BLaER1 treated with 17β-estradiol and CSF1 and Interleukin-3, amounts not matched to agents 10 nM and 100 nM (cell line): ENCODE measurements around the gene BCLAF1.

ENCODE experiments used
- H3K27ac ChIP-seq, 11 experiments: shearing (Covaris generic); formaldehyde crosslinking; 2 replicates each; pipeline ENCODE4 v1.8.1; 2022
- H3K27me3 ChIP-seq, 11 experiments: shearing (Covaris generic); formaldehyde crosslinking; 2 replicates each; pipeline ENCODE4 v1.8.1; 2022
- H3K36me3 ChIP-seq, 11 experiments: shearing (Covaris generic); formaldehyde crosslinking; 2 replicates each; pipeline ENCODE4 v1.8.1; 2022
- H3K4me1 ChIP-seq, 10 experiments: shearing (Covaris generic); formaldehyde crosslinking; 2 replicates each; pipeline ENCODE4 v1.8.1; 2022
- H3K4me2 ChIP-seq, 11 experiments: shearing (Covaris generic); formaldehyde crosslinking; 2 replicates each; pipeline ENCODE4 v1.8.1; 2022
- H3K4me3 ChIP-seq, 10 experiments: shearing (Covaris generic); formaldehyde crosslinking; 2 replicates each; pipeline ENCODE4 v1.8.1; 2022
- H3K9ac ChIP-seq, 11 experiments: shearing (Covaris generic); formaldehyde crosslinking; 2 replicates each; pipeline ENCODE4 v1.8.1; 2022
- H3K9me3 ChIP-seq, 11 experiments: shearing (Covaris generic); formaldehyde crosslinking; replicated peaks in 1 of 11; 2 replicates each; pipeline ENCODE4 v1.8.1; 2022
- H4K20me1 ChIP-seq, 11 experiments: shearing (Covaris generic); formaldehyde crosslinking; 2 replicates each; pipeline ENCODE4 v1.8.1; 2022
- Cebpa-rat ChIP-seq, 11 experiments: shearing (Covaris generic); IDR thresholded peaks; 2 replicates each; pipeline ENCODE4 v1.8.1; 2022

Gene BCLAF1

DNA sequence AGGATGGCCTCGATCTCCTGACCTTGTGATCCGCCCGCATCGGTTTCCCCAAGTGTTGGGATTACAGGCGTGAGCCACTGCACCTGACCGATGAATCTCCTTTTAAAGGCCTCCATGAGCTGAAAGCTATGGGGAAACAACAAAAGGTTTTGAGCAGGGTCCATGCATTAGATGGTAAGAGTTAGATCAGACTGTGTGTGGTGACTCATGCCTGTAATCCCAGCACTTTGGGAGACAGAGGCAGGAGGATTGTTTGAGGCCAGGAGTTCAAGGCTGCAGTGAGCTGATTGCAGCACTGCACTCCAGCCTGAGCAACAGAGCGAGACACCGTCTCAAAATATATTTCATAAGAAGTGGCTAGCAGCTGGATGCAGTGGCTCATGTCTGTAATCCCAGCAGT, 41.0 kb upstream of the BCLAF1 start:
- peaks cover 0 to 12% (median 8%) of the 10 kb centered on the region in 10 experiments; a peak in 13 of 20 replicates for H3K4me1 ChIP-seq
- no peak overlapping the region for H3K4me2 ChIP-seq
- H3K4me3 ChIP-seq: no peak overlapping the region
- H3K9ac ChIP-seq: no peak overlapping the region
- no peak overlapping the region for H3K27ac ChIP-seq
- H3K9me3 ChIP-seq: no peaks in the 10 kb centered on the region
- H4K20me1 ChIP-seq: no peaks in the 10 kb centered on the region
- TF ChIP-seq Cebpa-rat (IDR thresholded peaks at IDR 0.05): no peak
- no peaks in the 10 kb centered on the region for H3K27me3 ChIP-seq
- no peaks in the 10 kb centered on the region for H3K36me3 ChIP-seq

DNA sequence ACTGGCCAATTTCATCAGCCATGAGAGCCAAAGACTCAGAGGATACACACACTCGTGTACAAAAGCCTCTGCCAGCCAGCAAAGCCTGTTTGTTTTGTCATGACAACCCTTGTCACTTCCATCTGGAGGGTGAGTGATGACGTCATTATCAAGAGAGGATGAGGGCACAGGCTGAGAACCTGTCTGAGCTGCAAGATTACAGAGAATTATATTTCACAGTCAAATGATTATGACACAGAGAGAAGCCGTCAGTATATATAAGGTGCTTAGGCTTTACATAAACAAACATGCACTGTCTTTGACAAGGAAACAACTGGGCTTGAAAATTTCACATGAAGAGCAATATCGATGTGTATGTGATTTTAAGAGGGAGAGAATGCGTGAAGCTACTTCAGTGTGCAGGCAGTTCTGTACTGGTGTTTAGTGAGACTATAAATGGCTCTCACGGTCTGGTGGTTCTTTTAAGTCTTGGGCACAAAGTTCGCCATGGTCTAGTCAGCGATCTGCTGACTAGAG, 36.5 kb upstream of the BCLAF1 start:
- Histone ChIP-seq H3K9me3 (no peaks in the 10 kb centered on the region), H4K20me1 (no peaks in the 10 kb centered on the region), H3K9ac (no peak overlapping the region), H3K36me3 (no peaks in the 10 kb centered on the region), H3K4me3 (no peak overlapping the region), H3K4me1 (peaks cover 7 to 17% (median 10%) of the 10 kb centered on the region in 10 experiments; a peak in 17 of 20 replicates), H3K27ac (no peak overlapping the region), H3K27me3 (no peaks in the 10 kb centered on the region), H3K4me2 (peak overlapping the region in 9 of 11 experiments; percentile 12 to 54 (median 35); a peak in 16 of 22 replicates)
- TF ChIP-seq Cebpa-rat (IDR thresholded peaks at IDR 0.05): no peak

DNA sequence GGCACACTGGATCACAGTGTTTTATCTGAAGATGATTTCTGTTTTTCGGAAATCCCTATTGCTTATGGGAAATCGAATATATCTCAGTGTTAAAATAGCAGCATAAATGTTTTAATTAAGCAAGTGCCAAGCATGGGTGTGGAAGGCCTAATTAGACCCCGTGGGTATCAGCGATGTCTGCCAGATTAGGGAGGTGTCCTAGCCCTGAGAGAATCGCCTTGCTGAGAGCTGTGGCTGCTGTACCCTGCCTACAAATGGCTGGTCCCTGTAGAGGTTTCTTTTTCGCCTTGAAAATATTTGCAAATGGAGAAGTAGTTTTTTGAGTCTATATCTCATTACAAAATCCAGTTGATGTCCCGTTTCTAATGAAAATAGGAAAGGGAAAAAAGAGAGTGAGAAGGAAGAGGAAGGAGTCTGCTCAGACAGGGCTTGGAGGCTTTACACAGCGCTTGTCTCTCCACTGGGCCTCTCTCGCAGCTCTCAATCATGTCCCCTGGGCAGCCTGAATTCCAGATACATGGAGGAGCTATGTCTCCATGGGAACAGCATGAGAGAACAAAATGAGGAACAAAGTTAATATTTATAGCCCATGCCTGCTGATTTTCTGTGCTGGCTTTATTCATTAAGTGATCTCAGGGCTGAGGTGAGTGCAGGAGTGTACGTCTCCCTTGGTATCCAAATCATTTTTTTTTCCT, 35.2 kb upstream of the BCLAF1 start:
- Histone ChIP-seq H4K20me1 (no peaks in the 10 kb centered on the region), H3K9me3 (no peaks in the 10 kb centered on the region), H3K4me2 (peak overlapping the region in 5 of 11 experiments; percentile 0 to 45 (median 14); a peak in 3 of 22 replicates), H3K36me3 (no peaks in the 10 kb centered on the region), H3K4me3 (no peak overlapping the region), H3K9ac (no peak overlapping the region), H3K4me1 (peaks cover 7 to 17% (median 10%) of the 10 kb centered on the region in 10 experiments; a peak in 17 of 20 replicates), H3K27me3 (no peaks in the 10 kb centered on the region), H3K27ac (no peak overlapping the region; a peak in 1 of 22 replicates)
- no peak for TF ChIP-seq Cebpa-rat (IDR thresholded peaks at IDR 0.05)

DNA sequence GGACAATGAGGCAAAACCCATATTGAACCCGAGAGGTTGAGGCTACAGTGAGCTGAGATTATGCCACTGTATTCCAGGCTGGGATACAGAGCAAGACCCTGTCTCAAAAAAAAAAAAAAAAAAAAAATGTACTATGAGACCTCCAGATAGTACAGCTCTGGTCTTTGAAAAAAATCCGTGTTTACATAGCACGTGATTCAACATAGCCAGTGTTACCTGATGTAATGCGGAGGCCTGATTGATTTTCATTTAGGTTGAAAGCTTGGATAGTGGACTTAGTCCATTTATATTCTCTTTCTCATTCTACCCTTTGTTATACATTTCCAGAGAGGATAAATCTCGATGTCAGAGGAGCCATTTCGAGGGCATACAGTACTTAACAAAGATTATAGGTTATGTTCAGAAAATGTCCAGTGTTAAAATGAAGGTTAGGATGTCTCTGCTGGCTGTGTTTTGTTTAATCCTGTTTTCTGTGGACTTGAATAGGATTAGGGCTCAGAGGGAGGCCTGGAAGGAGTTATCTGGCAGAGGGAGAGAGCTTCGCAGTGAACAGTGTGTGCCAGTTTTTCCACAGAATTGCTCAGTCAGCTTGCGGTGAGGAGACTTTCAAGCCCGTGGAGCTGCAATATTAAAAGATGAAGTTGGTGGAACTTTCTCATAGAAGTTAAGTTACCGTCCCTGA, 33.9 kb upstream of the BCLAF1 start:
- no peak for TF ChIP-seq Cebpa-rat (IDR thresholded peaks at IDR 0.05)

DNA sequence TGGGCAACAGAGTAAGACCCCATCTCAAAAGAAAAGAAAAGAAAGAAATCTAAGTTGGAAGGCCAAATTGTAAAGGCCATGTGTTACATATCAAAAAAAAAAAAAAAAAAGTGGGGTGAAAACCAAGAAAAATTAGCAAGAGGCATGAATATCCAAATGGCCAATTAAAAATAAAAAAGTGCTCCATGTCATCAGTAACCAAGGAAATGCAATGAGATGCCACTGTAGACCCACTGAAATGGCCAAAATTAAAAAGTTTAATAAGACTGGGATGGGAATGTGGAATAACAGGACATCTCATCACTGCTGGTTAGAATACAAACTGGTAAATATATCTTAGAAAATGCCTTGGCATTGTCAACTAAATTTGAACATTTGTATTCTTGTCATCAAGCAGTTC, 30.1 kb upstream of the BCLAF1 start:
- Histone ChIP-seq H3K9me3 (no peaks in the 10 kb centered on the region), H3K4me3 (no peak overlapping the region), H4K20me1 (no peaks in the 10 kb centered on the region), H3K27ac (no peak overlapping the region), H3K4me1 (peaks cover 0 to 2% (median 0%) of the 10 kb centered on the region in 10 experiments; a peak in 3 of 20 replicates), H3K36me3 (no peaks in the 10 kb centered on the region), H3K27me3 (no peaks in the 10 kb centered on the region), H3K9ac (no peak overlapping the region), H3K4me2 (no peak overlapping the region)
- no peak for TF ChIP-seq Cebpa-rat (IDR thresholded peaks at IDR 0.05)

More for the DNA sequence above, 33.9 kb upstream of the BCLAF1 start:
- no peak overlapping the region for H3K4me2 ChIP-seq
- no peak overlapping the region for H3K27ac ChIP-seq
- no peaks in the 10 kb centered on the region for H4K20me1 ChIP-seq
- no peaks in the 10 kb centered on the region for H3K9me3 ChIP-seq
- no peaks in the 10 kb centered on the region for H3K36me3 ChIP-seq
- no peaks in the 10 kb centered on the region for H3K27me3 ChIP-seq
- H3K9ac ChIP-seq: no peak overlapping the region
- H3K4me3 ChIP-seq: no peak overlapping the region
- H3K4me1 ChIP-seq: peaks cover 7 to 17% (median 10%) of the 10 kb centered on the region in 10 experiments; a peak in 17 of 20 replicates

DNA sequence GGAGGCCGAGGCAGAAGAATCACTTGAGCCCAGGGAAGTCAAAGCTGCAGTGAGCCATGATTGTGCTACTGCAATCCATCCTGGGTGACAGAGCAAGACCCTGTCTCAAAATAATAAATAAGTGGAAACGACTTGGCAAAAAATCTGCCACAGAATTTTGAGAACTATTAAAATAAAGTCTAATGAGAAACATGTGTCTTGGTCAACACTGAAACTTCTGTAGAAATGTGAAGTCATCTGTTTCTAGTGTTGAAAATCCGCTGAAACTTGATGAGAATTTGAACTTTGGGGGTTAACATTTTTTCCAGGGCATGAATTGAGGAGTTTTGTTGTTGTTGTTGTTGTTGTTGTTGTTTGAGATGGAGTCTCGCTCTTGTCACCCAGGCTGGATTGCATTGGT, 29.0 kb upstream of the BCLAF1 start:
- H3K9ac ChIP-seq: no peak overlapping the region
- no peaks in the 10 kb centered on the region for H3K4me1 ChIP-seq
- H3K4me2 ChIP-seq: no peak overlapping the region
- H3K27me3 ChIP-seq: no peaks in the 10 kb centered on the region
- no peaks in the 10 kb centered on the region for H4K20me1 ChIP-seq
- TF ChIP-seq Cebpa-rat (IDR thresholded peaks at IDR 0.05): no peak
- no peak overlapping the region for H3K27ac ChIP-seq
- H3K36me3 ChIP-seq: no peaks in the 10 kb centered on the region
- no peaks in the 10 kb centered on the region for H3K9me3 ChIP-seq
- no peak overlapping the region for H3K4me3 ChIP-seq

DNA sequence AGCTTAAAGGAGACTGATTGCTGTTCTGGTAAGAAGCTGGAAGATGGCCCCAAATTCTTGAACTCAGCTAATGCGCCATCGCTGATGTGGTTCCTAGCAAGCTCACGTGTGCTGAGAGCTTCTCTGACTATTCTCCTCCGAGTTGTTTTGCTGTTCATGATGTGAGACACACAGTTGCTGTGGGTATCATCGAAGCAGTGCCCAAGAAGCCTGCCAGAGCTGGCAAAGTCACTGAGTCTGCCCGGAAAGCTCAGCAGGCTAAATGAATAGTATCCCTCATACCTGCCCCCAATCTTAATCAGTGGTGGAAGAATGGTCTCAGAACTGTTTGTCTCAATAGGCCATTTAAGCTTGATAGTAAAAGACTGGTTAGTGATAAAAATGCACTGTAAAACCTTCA, 28.3 kb upstream of the BCLAF1 start:
- TF ChIP-seq Cebpa-rat (IDR thresholded peaks at IDR 0.05): no peak
- H3K9me3 ChIP-seq: no peaks in the 10 kb centered on the region
- no peak overlapping the region for H3K4me2 ChIP-seq
- H4K20me1 ChIP-seq: no peaks in the 10 kb centered on the region
- H3K27me3 ChIP-seq: no peaks in the 10 kb centered on the region
- no peak overlapping the region for H3K27ac ChIP-seq
- no peaks in the 10 kb centered on the region for H3K36me3 ChIP-seq
- H3K4me3 ChIP-seq: no peak overlapping the region
- no peaks in the 10 kb centered on the region for H3K4me1 ChIP-seq
- H3K9ac ChIP-seq: no peak overlapping the region

DNA sequence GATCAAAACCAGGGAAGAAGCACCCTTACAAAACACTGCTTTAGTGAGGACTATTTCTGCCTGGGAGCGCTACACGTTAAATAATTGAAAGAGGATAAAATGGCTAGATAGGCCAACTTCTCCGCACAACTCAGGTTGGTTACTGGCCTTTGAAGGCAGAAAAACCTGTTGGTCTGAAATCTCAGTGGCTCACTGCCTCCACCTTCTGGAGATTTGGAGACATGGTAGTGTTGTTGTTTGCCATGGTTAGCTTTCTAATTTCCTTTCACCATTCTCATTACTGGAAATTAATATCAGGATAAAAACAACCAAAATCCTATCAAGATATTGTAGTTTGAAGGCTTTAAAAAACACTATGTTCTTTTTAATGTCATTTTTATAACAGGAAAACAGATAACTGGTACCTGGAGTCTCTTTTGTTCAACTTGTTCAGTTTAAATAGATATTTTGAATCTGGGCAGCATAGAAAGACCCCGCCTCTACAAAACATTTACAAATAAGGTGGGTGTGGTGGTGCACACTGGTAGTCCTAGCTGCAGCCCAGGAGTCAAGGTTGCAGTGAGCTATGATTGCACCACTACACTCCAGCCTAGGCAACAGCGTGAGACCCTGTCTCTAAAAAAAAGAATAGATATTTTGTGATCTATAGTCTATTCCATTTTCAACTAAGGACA, 27.5 kb upstream of the BCLAF1 start:
- no peaks in the 10 kb centered on the region for H3K27me3 ChIP-seq
- H3K4me1 ChIP-seq: no peaks in the 10 kb centered on the region
- H3K27ac ChIP-seq: no peak overlapping the region
- no peak overlapping the region for H3K9ac ChIP-seq
- no peaks in the 10 kb centered on the region for H4K20me1 ChIP-seq
- no peak for TF ChIP-seq Cebpa-rat (IDR thresholded peaks at IDR 0.05)
- no peak overlapping the region for H3K4me2 ChIP-seq
- no peaks in the 10 kb centered on the region for H3K36me3 ChIP-seq
- H3K9me3 ChIP-seq: no peaks in the 10 kb centered on the region
- H3K4me3 ChIP-seq: no peak overlapping the region

DNA sequence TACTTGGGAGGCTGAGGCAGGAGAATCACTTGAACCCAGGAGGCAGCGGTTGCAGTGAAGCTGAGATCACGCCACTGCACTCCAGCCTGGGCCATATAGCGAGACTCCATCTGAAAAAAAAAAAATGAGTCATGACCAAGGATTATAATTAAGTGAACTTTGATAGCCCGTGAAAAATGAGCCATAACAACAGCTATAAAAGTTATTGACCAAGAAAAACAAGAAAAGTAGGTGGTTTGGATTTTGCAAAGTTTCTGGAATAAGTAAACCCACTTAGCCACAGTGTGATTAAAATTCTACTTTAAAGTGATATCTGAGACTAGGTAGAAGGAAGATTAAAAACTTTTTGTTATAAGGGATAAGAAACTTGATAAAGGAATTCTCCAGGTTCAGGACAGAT, 25.9 kb upstream of the BCLAF1 start:
- no peaks in the 10 kb centered on the region for H3K36me3 ChIP-seq
- TF ChIP-seq Cebpa-rat (IDR thresholded peaks at IDR 0.05): no peak
- H3K4me3 ChIP-seq: no peak overlapping the region
- H3K4me1 ChIP-seq: no peaks in the 10 kb centered on the region
- no peaks in the 10 kb centered on the region for H3K9me3 ChIP-seq
- H3K9ac ChIP-seq: 0 out of 22 replicates have a peak overlapping the region, but pooled peaks of 1 of the 11 experiments have one; percentile 34
- H4K20me1 ChIP-seq: no peaks in the 10 kb centered on the region
- no peak overlapping the region for H3K4me2 ChIP-seq
- no peaks in the 10 kb centered on the region for H3K27me3 ChIP-seq
- no peak overlapping the region for H3K27ac ChIP-seq
